B cell (primary cell): Measurements from ENCODE around the gene AMPD2. TPM values are rescaled to one million over a fixed set of nuclear protein-coding genes. Genes with fewer than 3 reads are reported as not detected.

Source experiments
- ATAC-seq: fragments of 200-7000 bp; cut with Tn5 transposase; one replicate; pipeline ENCODE4 v1.10.0; 2021; ENCODE audit warnings: low read depth, mild to moderate bottlenecking, moderate number of reproducible peaks, moderate library complexity
- CTCF ChIA-PET: fragments of 350-600 bp; sonication (Branson Sonifier 250); formaldehyde crosslinking; loops from one replicate; lab custom pipeline; 2021; ENCODE audit warnings: antibody characterized with exemption, inconsistent platforms; lab: Charles Lee
- POLR2A ChIA-PET: fragments of 350-600 bp; sonication (Branson Sonifier 250); formaldehyde crosslinking; loops from one replicate; lab custom pipeline; 2021; ENCODE audit warnings: antibody characterized with exemption; lab: Charles Lee
- DNase-seq: peaks from one replicate; pipeline ENCODE4 v3.0.0; 2013
- H2AFZ ChIP-seq: 2 replicates; pipeline ENCODE4 v1.6.1; 2012; ENCODE audit warnings: mild to moderate bottlenecking, low read depth, low read length; ENCODE audit not compliant: insufficient read depth, poor library complexity, severe bottlenecking
- H3K27ac ChIP-seq, 2 donors: 1 replicate in 1 of 2; 2 replicates in 1 of 2; pipeline ENCODE4 v1.5.1; 2012 to 2013; ENCODE audit warnings: low read length in 2 of 2, mild to moderate bottlenecking in 2 of 2, moderate library complexity in 1 of 2
- H3K27me3 ChIP-seq, 4 experiments: fragments of 200-600 bp in 1 of 4; sonication (generic) in 1 of 4; replicated peaks in 1 of 4; 1 replicate in 2 of 4; 2 replicates in 2 of 4; pipeline versions ENCODE4 v1.6.1 to v1.7.0; 2013 to 2016; ENCODE audit warnings: low read length in 3 of 4, mild to moderate bottlenecking in 2 of 4, mixed read lengths in 1 of 4, moderate library complexity in 1 of 4; ENCODE audit not compliant: insufficient read depth in 4 of 4, control insufficient read depth in 3 of 4; ENCODE audit errors: control extremely low read depth in 1 of 4
- H3K36me3 ChIP-seq, 2 experiments: replicated peaks in 1 of 2; 1 replicate in 1 of 2; 2 replicates in 1 of 2; pipeline versions ENCODE4 v1.6.1 to v1.7.1; 2013; ENCODE audit warnings: low read length in 1 of 2; ENCODE audit not compliant: insufficient read depth in 2 of 2, control insufficient read depth in 1 of 2; ENCODE audit errors: control extremely low read depth in 1 of 2, extremely low read depth in 1 of 2
- H3K4me1 ChIP-seq, 2 donors: fragments of 200-600 bp in 1 of 2; sonication (generic) in 1 of 2; 1 replicate in 1 of 2; 2 replicates in 1 of 2; pipeline versions ENCODE4 v1.5.1 to v1.6.1; 2013 to 2017; ENCODE audit warnings: low read length in 2 of 2; ENCODE audit not compliant: control insufficient read depth in 2 of 2, insufficient read depth in 2 of 2
- H3K4me2 ChIP-seq: replicated peaks from 2 replicates; pipeline ENCODE3; 2012; ENCODE audit warnings: mild to moderate bottlenecking, low read depth, low read length; ENCODE audit not compliant: poor library complexity, severe bottlenecking
- H3K4me3 ChIP-seq, 5 experiments: fragments of 200-600 bp in 1 of 5; sonication (generic) in 1 of 5; 1 replicate in 3 of 5; 2 replicates in 2 of 5; pipeline versions ENCODE4 v1.5.1 to v1.7.0; 2011 to 2016; ENCODE audit warnings: low read length in 4 of 5, mild to moderate bottlenecking in 4 of 5, low read depth in 2 of 5, control low read depth in 1 of 5, moderate library complexity in 1 of 5; ENCODE audit not compliant: insufficient read depth in 1 of 5; ENCODE audit errors: control extremely low read depth in 1 of 5, extremely low read depth in 1 of 5
- H3K79me2 ChIP-seq: fragments of 200-600 bp; sonication (generic); one replicate; pipeline ENCODE4 v1.6.0; 2016; ENCODE audit warnings: low read length; ENCODE audit not compliant: control insufficient read depth, insufficient read depth
- H3K9ac ChIP-seq: fragments of 200-600 bp; sonication (generic); 2 replicates; pipeline ENCODE4 v1.6.1; 2017; ENCODE audit warnings: mild to moderate bottlenecking, low read length, moderate library complexity
- H3K9me3 ChIP-seq, 3 donors: one replicate each; pipeline versions ENCODE4 v1.6.1 to v1.7.1; 2013; ENCODE audit warnings: low read length in 2 of 3; ENCODE audit not compliant: control insufficient read depth in 2 of 3, insufficient read depth in 1 of 3; ENCODE audit errors: control extremely low read depth in 1 of 3
- H4K20me1 ChIP-seq: 2 replicates; pipeline ENCODE4 v1.6.0; 2012; ENCODE audit warnings: mild to moderate bottlenecking, low read length; ENCODE audit not compliant: insufficient read depth, control insufficient read depth, poor library complexity, severe bottlenecking
- H3K27ac Mint-ChIP-seq: one replicate; pipeline ENCODE4 v1.8.0; 2021; ENCODE audit warnings: mixed read lengths
- H3K27me3 Mint-ChIP-seq: one replicate; pipeline ENCODE4 v1.8.0; 2021; ENCODE audit warnings: mixed read lengths
- H3K4me1 Mint-ChIP-seq: one replicate; pipeline ENCODE4 v1.8.0; 2021; ENCODE audit warnings: mixed read lengths
- H3K4me3 Mint-ChIP-seq: one replicate; pipeline ENCODE4 v1.8.0; 2021; ENCODE audit warnings: mixed read lengths
- H3K9me3 Mint-ChIP-seq: one replicate; pipeline ENCODE4 v1.8.0; 2022; ENCODE audit warnings: mixed read lengths; ENCODE audit not compliant: insufficient read depth
- CTCF ChIP-seq: fragments of 200-600 bp; IDR thresholded peaks from one replicate; pipeline ENCODE4 v1.8.0; 2022; ENCODE audit warnings: antibody characterized with exemption, mild to moderate bottlenecking
- EZH2 ChIP-seq: IDR thresholded peaks from 2 replicates; pipeline ENCODE4 v1.6.1; 2012; ENCODE audit warnings: borderline replicate concordance, low read depth, mild to moderate bottlenecking, moderate library complexity, low read length; ENCODE audit not compliant: insufficient read depth, poor library complexity, severe bottlenecking
- WGBS: methylation state at CpG from one replicate; pipeline ENCODE4 v1.1.5; 2013; ENCODE audit warnings: missing lambda C conversion rate; ENCODE audit not compliant: insufficient coverage; 5-methylcytosine and 5-hydroxymethylcytosine counted together
- intact Hi-C: fragments of 100-400 bp; cut with micrococcal nuclease; formaldehyde crosslinking; loops from one replicate; pipeline ENCODE4 v1.10.0; 2022
- polyA plus RNA-seq: library from polyadenylated mRNA; depleted of rRNA; stranded (reverse); fragments of >200 nt; gene quantifications from 2 replicates; pipeline ENCODE4 v1.2.3, GENCODE V29; 2012
- total RNA-seq, 2 donors: library from RNA; stranded (reverse); fragments of 120-200 nt in 1 of 2; gene quantifications; 1 replicate in 1 of 2; 2 replicates in 1 of 2; pipeline versions ENCODE4 v1.2.3 to v1.2.4, GENCODE V29; 2013 to 2022

The AMPD2 gene
- total and polyA plus RNA-seq, 2 donors (not counting 1 experiment from before 2014, with no cell fraction given) = 104 to 121 TPM

- Histone ChIP-seq H3K4me1 (no peaks in the 10 kb centered on the region), H3K4me2 (no peak overlapping the region), H3K79me2 (peaks cover 14% of the 10 kb centered on the region), H3K9me3 (no peaks in the 10 kb centered on the region), H3K9ac (no peak overlapping the region), H3K27ac (no peak overlapping the region), H2AFZ (no peak overlapping the region), H3K36me3 (peaks cover 13 to 75% of the 10 kb centered on the region in 2 experiments), H3K4me3 (no peak overlapping the region), H4K20me1 (peaks cover 31% of the 10 kb centered on the region), H3K27me3 (no peaks in the 10 kb centered on the region)
- Mint-ChIP-seq H3K27ac (no peak overlapping the region), H3K4me3 (no peak overlapping the region), H3K9me3 (no peaks in the 10 kb centered on the region), H3K27me3 (no peaks in the 10 kb centered on the region), H3K4me1 (no peaks in the 10 kb centered on the region)
- ChIA-PET CTCF (interaction anchor here (0.6 to 1.2 kb wide), 2 partner anchors 58 to 269 kb away, joined by 3 to 4 read pairs; no protein-coding TSS in a partner anchor), POLR2A (no interaction called here)
- TF ChIP-seq EZH2 (no peak), CTCF (no peak)
- ATAC-seq = no peak
- intact Hi-C loops = no loop called here
- no peak for DNase-seq
- 100% methylated on average over 2 of the region's 2 CpGs for WGBS
These were observed 37.6 kb upstream of the AMPD2 start for GRCh38 chr1:109582021-109582420.

GRCh38 chr1:109584766-109585165, 34.9 kb upstream of the AMPD2 start:
- Mint-ChIP-seq H3K4me1 (no peaks in the 10 kb centered on the region), H3K4me3 (no peak overlapping the region), H3K9me3 (no peaks in the 10 kb centered on the region), H3K27me3 (no peaks in the 10 kb centered on the region), H3K27ac (no peak overlapping the region)
- no peak overlapping the region for H3K4me3 ChIP-seq
- no peak for TF ChIP-seq EZH2
- TF ChIP-seq CTCF = no peak
- no peak overlapping the region for H3K4me2 ChIP-seq
- H3K4me1 ChIP-seq = no peaks in the 10 kb centered on the region
- no peak overlapping the region for H3K9ac ChIP-seq
- no peak overlapping the region for H2AFZ ChIP-seq
- DNase-seq (no peak), ATAC-seq (no peak)
- no CpG with 5 or more reads among the region's 1 CpG for WGBS
- peaks cover 19 to 75% of the 10 kb centered on the region in 2 experiments for H3K36me3 ChIP-seq
- ChIA-PET CTCF (interaction anchor here (1.0 kb wide), 1 partner anchor 11 kb away, joined by 3 read pairs; no protein-coding TSS in a partner anchor), POLR2A (no interaction called here)
- no peak overlapping the region for H3K27ac ChIP-seq
- no peaks in the 10 kb centered on the region for H3K27me3 ChIP-seq
- no peaks in the 10 kb centered on the region for H3K9me3 ChIP-seq
- intact Hi-C loops = no loop called here
- H4K20me1 ChIP-seq = peaks cover 31% of the 10 kb centered on the region
- H3K79me2 ChIP-seq = peaks cover under 1% of the 10 kb centered on the region
